Measurements from ENCODE around the gene RUSF1.

DNA sequence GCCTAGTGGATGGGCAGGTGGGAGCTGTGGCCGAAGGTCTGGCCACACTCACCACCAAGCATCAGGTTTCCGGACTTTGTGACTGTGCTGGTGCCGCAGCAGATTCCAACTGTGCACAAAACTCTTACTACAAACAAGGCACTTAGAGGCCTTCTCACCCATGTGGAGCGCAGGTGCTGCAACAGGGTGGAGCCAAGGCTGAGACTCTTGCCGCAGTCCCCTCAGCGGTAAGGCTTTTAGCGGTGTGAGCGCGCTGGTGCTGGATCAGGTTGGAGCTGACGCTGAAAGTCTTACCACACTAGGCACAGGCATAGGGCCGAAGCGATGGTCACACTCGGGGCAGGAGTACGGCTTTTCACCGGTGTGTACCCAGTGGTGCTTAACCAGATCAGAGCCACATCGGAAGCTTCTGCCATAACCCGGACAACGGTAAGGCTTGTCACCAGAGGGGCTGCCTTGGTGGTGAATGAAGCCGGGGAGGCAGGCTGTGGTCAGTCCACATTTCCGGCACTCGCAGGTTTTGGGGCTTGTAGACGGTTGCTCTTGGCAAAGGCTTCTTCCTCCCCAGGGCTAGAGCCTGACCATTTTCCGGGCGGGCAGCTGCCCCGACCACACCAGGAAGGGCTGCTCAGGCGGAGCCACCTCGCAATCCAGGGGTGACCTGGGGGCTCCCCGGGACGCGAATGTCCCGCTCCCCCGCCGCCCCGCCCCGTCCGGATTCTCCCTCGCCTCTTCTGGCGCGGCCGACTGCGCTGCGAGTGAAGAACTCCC lies 49.9 kb downstream of the RUSF1 start:
- TF ChIP-seq ELF1 (IDR thresholded peaks at IDR 0.05) (no peak), MAX (IDR thresholded peaks at IDR 0.05; ENCODE audit: low read depth) (peak; percentile 68), GATA2 (CRISPR knock-in tag; IDR thresholded peaks at IDR 0.05) (no peak)
